NCI-H146 treated with DMSO at 0.1 percent for 48 hours (cell line): Measurements from ENCODE around the gene ATP2C1.

Source experiments
- DNase-seq: peaks from one replicate; lab custom pipeline; 2025; ENCODE audit not compliant: unreplicated experiment; lab: John Stamatoyannopoulos, UW

ATP2C1 gene

DNA sequence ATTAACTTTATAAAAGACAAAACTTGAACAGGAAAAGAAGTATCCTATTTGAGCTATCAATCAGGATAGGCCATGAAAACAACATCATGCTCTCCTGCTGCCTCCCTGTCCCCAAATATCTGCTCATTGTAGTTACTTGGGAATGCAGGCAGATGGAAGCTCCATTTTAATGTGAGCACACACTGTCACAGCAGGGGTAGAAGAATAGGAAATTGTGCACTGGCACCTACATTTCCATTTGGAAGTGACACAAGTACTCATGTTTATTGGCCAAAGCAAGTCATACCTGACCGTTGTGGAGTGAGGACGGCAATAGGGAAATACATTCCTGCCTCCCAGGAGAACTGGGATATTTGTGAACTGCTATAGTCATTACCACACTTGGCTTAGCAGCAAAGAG, 80.3 kb downstream of the ATP2C1 start:
- no peak for DNase-seq

DNA sequence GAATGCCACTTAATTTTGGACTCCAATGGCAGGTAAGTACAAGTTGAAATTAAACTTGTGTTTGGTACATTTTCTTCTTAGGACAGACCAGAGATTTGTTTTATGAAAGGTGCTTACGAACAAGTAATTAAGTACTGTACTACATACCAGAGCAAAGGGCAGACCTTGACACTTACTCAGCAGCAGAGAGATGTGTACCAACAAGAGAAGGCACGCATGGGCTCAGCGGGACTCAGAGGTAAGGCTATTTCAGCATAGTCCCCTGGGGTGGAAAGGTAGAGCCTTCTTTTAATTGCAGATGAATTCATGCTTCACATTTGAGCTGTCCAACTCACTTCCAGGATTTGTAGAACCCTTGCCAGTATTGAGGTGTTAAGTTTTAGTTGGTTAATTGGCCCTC, 81.4 kb downstream of the ATP2C1 start:
- no peak for DNase-seq

DNA sequence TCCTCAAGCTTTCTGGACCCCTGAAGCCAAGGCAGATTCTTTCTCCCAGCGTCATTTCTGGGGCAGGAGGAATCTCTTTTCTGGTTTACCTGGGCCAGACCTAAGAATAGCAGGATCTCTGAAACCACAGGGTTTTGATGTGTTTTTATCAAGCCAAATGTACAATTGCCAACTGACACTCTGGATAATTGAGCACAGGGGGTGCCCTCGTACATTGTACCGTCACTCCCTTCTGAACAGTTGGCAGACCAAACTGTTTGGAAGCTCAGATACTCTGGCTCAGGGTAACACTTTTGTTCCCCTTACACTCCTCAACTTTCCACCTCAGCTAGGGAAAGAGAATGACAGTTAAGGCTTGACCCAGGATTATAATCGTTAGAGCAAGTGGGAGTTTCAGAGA, 82.8 kb downstream of the ATP2C1 start:
- DNase-seq: no peak

DNA sequence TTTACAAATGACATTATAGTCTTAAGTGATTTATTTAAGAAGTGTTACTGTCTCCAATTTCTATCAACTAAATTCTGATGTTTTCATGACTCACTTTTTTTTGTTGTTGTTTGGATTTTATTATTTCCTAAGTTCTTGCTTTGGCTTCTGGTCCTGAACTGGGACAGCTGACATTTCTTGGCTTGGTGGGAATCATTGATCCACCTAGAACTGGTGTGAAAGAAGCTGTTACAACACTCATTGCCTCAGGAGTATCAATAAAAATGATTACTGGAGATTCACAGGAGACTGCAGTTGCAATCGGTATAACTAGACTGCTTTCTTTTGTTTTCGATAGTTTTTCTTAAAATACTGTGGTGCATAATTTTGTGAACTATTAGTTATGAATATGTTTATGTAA, 85.2 kb downstream of the ATP2C1 start:
- no peak for DNase-seq

DNA sequence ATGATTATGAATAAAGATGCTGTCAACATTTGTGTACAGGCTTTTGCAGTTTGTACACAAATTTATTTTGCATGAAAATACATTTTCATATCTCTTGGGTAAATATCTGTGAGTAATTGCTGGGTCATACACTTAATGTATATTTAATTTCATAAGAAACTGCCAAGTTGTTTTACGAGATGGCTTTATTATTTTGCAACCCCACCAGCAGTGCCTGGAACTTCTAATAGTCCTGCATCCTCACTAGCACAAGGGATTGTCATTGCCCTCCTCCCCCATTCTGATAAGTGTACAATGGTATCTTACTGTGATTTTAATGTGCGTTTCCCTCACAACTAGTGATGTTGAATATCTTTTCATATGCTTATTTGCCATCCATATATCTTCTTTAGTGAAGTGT, 87.6 kb downstream of the ATP2C1 start:
- DNase-seq: no peak

DNA sequence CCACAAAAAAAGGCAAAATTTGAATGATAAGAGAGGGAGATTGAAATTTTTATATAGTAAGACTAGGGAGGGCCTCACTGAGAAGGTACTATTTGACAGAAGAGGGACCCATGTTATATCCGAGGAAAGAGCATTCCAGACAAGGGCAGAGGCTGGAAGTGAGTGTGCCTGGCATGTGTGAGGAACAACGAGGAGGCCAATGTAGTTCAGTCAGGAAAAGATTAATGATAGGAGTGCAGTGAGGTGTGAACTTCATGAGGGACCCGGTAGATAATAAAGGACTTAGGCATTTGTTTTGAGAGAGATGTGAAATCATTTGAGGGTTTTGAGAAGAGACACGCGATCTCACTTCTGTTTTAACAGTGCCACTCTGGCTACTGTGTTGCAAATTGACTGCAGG, 96.4 kb downstream of the ATP2C1 start:
- no peak for DNase-seq

DNA sequence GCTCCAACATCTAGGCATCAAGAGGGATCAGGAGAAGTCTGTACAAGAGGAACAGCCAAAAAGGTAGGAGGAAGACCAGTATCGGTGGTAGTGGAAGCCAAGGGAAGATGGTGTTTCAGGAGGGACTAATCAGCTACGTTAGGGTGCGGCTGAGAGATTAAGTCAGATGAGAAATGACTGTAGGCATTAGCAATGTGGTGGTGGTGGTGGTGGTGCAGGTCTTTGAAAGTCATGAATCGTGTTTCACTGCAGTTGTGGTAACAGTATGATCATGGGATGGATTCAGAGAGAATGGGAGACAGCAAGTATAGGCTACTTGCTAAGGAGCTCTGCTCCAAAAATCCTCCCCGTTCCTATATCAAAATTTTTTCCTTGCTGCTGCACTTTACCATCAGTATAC, 97.2 kb downstream of the ATP2C1 start:
- DNase-seq: no peak

DNA sequence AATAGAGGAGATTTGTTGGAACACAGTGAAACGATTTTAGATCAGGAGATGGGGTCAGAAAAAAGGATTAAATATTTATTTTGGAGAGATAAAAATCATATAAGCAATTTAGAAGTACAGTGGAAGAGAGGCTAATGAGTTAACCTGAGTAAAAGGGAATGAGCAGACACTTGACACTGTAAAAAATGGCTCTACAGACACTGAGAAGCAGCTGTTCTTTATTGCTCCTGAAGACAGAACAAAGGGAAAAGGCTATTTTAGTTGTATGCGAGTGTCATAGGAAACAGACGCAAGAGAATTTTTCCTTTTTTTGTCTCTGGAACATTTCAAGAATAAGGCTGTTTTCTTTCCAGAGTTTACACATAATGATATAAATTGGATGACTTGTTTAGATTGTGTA, 98.5 kb downstream of the ATP2C1 start:
- peak; percentile 51 for DNase-seq

DNA sequence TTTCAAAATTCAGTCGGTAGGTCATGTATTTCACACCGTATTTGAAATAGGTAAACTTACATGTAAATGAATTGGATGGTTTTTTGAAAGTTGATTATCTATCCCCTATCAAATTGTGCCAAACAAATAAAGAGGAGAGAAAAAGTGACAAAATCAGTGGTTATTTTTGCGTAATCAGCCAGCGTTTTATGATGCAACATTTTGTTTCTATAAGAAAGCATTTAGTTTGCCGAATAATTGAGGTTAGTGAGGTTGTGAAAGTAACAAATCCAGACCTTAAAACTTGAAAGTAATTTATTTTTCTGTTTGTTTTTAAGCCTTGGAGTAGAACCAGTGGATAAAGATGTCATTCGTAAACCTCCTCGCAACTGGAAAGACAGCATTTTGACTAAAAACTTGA, 103.4 kb downstream of the ATP2C1 start:
- DNase-seq: no peak

DNA sequence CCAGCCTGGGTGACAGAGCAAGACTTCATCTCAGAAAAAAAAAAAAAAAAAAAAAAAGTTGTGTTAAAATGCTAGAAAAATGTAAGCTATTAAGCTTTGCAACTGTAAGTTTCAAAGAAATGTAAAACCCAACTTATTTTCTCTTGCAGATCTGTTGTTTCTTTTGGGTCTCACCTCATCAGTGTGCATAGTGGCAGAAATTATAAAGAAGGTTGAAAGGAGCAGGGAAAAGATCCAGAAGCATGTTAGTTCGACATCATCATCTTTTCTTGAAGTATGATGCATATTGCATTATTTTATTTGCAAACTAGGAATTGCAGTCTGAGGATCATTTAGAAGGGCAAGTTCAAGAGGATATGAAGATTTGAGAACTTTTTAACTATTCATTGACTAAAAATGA, 107.2 kb downstream of the ATP2C1 start:
- DNase-seq: no peak

DNA sequence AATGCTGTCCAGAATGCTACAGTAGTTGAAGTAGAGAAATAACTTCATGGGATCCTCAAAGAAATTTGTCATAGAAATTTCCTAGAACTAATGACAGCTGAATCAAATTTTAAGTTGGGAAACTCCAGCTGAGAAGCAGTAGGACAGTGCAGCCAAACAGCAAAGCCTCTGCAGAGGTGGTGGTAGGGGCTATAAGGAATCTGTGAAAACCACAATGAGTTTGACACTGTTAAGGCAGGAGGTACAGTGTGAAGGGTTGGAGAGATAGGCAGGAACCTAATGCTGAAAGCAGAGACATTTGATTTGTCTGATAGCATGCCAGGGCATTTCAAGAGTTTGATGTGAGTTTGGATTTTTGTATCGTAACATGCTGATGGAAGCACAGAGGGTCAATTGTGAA, 110.7 kb downstream of the ATP2C1 start:
- no peak for DNase-seq

DNA sequence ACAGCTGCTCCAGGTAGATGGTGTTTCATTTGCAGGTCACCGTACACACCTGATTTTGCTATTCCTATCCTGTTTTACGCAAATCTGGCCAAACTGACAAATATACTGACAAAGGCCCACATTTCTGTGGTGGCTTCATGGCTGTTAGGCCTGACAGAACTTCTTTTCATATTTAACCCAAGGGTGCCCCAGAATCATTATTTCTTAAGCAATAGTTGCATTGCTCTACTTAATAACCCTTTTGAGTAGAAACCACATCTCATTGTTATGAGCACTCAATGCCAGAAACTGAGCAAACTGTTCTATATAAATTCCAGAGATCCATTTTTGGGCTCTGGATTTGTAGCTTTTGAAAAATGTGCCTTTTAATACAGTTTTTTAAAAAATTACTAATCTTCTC, 113.4 kb downstream of the ATP2C1 start:
- DNase-seq: no peak

DNA sequence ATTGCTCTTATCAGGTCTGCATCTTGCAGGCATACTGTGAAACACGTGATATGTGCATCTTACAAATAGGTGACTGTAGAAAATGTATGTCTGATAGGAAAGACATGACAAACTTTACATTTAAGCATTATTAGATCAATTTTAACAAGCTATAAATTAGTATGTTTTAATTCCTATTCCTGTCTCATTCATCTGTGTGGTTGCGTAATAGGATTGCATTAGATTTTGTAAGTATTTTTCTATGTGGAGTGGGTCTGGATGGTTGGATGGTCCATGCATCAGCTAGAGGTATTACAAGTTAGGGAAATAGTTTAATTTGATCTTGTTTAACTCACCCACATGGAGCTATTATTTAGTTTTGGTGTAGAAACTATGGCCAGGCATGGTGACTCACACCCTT, 113.9 kb downstream of the ATP2C1 start:
- DNase-seq: no peak

DNA sequence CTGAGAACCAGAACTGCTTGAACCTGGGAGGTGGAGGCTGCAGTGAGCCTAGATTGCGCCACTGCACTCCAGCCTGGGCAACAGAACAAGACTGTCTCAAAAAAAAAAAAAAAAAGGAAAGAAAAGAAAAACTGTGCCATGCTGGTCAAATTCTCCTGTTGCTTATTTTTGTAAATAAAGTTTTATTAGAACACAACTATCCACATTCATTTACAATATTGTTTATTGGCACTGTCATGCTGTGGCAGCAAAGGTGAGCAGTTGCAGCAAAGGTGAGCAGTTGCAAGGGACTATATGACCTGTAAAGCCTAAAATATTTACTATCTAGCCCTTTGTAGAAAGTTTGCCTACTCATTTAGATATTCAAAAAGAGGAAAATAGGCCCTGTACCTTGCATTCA, 114.4 kb downstream of the ATP2C1 start:
- DNase-seq: no peak

DNA sequence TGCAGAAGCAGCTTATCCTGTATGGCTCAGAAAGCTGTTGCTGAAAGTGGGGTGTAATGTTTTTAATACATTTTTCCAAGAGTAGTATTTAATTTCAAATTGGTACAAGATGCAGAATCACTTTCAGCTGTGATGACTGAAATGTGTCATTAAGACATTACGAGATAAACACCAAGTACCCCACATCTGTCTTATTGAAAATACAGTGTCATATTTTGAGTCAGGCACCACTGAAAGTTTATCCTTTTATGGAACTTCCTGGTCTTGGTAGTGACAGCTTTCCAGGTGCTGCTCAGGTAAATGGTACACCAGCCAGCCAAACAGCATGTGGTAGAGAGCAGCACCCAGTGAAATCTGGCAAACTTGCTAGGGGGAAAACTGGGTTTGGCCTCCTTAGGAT, 115.8 kb downstream of the ATP2C1 start:
- DNase-seq: no peak

DNA sequence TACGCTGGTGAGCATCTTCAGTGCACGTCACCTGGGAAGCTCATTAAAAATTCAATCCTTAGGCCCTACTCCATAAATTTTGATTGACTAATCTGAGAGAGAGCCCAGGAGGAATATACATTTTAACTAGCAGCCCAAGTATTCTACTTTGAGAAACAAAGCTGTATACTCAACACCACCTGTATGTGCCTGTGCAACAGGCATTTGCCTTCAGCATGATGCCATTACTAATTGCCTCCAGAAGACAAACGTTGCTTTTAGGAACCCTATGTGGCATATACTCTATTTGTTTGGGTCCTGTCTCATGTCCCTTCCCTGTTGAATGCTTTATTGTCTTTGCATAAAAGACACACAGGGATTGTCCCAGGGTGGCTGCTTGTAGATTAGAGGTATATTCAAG, 125.1 kb downstream of the ATP2C1 start:
- no peak for DNase-seq

DNA sequence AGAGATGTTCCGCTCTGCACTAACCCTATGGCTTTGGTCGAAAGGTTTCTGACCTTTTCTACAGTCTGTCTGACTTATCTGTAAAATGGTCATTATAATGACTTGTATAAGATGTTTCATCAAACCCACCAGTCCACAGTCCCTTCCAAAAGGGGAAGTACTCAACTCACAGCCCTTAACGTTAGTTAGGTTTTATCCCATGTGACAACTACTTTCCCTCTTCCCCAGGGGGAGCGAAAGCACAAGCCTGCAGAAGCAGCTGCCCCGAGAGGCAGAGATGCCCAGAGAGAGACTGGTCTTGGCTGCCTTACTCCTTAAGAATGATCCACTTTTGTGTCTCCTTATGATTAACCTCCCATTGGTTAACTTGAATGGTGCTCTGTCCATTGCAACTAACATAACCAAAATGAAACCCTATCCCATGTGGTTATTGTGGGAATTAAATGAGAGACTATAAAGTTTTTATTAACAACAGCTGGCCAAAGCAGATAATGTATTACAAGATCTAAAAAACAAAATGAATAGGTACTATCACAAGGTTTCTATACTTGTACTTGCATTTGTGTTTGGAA, 126.3 kb downstream of the ATP2C1 start:
- no peak for DNase-seq

DNA sequence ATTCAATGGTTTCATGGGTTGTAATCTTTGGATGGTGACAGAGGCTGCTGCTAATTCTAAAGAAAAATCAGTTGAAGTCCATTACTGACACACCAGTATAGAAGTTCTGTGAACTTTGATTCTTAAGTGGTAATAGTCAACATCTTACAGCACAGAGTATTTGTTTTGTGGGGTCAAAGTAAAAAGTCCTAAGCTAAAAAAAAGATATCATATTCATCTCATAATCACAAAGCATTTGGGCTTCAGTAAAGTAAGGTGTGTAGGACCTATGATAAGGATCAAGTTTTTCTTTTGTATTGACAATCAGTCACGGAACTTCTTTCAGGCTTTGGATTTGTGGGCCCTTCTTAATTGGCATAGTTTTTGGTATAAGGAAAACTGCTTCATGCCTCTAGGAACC, 131.7 kb downstream of the ATP2C1 start:
- DNase-seq: no peak

DNA sequence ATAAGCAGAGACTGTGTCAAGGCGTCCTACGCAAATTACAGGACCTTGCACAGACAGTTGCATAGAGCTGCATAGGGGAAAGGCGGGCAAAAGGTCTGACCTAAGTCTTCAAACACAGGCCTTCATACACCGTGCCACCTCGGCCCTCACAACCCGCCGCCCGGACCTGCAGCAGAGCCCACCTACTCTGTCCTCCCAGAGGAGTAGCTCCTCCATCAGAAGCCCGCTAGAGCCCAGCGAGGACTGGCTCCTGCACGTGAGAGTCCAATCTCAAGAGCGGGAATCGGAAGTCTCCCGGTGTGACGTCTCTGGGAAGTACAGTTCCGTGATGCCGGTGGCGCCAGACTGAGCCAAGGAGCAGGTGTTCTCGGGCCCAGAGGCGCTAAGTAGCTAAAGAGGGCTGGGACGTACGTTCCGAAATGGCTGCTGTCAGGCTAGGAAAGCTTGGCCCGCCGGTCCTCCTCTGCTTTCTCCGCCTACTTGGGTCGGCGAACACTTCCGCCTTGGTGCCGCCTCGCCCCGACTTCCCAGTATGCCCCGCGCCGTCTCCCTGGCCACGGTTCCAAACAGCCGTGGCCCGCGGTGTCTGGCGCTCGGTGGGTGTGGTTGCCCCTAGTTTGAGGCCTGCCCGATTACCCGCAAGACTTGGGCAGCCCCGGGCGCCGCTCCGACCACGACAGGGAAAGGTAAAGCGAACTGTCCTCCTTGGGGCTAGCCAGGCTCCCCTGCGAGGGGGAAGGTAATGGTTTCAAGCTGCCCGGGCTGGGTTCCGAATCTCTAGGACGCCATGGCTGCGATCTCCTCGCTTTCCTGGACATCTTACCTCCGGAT, 132.7 kb downstream of the ATP2C1 start, which contains the start of the genes ASTE1 and NEK11:
Gene ASTE1 (minus strand): TSS at position 505 of the 831 bp plus-strand sequence. CDS start 1,519 bp downstream, outside the sequence.
Gene NEK11 (plus strand): TSS at position 557 of the 831 bp plus-strand sequence. CDS start 2,832 bp downstream, outside the sequence.
- peak; percentile 97 for DNase-seq

DNA sequence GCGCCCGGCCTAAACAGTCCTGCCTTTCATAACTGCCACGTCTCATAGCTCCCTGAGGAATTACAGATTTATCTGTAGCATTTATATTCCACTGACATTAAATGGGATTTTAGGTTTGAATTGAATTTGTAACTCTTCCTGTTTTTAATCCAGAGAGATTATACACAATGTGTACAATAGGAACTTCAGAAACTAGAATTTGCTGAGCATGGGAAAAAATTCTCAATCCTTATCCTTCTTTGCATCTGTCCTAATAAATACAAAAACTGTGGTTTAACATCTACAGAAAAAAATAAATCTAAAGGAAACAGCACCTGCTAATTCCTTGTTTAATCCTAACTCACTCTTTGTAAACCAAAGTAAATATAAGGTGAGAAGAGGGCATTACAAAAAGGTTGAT, 135.0 kb downstream of the ATP2C1 start:
- no peak for DNase-seq

DNA sequence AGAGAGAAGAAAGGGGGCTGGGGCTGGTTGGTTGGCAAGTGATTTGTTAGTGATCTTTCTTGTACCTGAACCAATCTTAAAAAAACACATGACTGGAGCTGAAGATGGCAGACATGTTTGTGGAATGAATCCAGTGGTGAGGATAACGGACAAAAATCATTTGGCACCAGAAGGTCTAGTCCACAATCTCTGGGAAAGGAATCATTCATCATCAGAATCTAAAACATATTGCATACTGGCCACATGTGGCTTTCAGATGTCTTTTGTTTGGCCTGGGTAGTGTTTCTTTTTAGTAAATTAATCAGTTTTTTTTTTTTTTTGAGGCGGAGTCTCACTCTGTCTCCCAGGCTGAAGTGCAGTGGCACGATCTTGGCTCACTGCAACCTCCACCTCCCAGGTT, 137.8 kb downstream of the ATP2C1 start:
- DNase-seq: no peak

DNA sequence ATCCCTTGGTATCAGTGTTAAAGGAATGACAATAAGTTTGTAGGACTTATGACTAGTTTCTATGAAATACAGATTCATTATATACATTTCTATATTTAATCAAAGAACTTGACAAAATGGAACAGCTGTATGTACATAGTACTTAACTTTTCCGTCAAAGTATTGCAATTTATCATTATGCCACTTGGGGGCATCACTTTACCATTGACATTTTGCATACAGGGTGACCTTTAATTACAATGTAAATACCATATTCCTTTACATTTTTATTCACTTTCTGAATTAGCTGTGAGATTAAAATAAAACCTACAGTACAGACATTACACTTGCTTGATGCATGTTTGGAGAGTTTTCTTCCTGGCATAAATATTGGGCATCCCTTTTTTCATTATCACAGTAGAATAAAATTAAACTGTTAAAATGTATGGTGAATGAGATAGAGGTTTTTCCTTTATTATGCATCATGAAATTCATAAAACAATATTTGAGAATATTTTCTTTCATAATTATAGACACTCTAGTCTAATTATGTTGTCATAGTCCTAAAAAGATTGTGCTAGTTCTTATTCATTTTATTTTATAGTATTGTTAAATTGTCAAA, 139.7 kb downstream of the ATP2C1 start:
- DNase-seq: peak; percentile 66
